Fibroblast of skin of right quadriceps (primary cell): Measurements from ENCODE around the gene ZBTB38.

Source experiments
- DNase-seq: peaks from one replicate; pipeline ENCODE4 v3.0.0-alpha.2; 2013

Gene ZBTB38

DNA sequence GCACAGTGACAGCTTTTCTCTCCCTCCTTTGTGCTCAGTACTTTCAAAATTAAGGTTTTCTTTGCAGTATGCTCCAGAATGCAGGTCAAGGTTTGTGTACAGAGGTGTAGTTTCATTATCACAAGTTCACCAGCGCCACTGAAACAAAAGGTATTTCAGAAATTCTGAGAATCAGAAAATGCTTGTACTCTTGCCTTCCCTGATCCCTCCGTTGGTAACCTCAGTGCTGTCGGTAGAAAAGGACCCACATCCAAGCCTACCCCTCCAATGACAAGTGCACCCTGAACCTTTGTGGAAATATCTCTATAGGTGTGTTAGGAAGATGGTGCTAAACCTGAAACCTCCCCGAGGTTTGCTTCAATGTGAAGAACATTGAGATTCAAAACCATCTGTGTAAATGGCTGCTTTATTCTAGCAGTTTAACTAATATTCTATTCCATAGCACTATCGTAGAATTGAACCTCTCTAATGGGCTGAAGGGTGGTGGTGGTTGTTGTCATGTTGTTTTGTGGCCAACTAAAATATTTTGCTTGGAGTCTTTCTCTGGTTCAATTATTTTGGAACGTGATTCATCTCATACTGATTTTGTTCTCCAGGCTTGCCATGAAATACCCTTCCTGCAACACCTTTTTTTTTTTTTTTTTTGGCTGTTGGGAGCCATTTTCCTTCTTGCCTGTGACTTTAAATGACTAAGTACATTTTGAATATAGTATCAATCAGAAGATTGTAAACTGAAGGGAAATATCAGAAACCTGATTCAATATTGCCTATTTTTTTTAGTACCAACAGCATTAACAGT is 20.7 kb downstream of the ZBTB38 start:
- DNase-seq, result no peak

DNA sequence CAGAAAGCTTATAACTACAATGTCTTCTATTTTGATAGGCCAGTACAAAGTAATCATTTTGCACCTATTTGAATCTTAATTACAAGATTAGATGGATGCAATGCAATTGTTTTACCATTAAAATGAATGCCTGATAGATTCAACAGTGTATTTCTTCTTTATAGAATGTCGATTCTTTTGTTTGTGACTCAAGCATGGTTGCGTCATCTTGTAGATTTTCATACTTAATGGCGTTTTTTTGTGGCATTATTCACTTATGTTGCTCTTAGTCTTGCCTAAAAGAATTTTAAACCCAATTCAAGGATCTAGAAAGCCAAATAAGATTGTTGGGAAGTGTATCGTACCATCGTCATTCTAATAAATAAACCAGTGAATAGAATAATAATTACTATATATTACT is 21.4 kb downstream of the ZBTB38 start:
- DNase-seq, result no peak

DNA sequence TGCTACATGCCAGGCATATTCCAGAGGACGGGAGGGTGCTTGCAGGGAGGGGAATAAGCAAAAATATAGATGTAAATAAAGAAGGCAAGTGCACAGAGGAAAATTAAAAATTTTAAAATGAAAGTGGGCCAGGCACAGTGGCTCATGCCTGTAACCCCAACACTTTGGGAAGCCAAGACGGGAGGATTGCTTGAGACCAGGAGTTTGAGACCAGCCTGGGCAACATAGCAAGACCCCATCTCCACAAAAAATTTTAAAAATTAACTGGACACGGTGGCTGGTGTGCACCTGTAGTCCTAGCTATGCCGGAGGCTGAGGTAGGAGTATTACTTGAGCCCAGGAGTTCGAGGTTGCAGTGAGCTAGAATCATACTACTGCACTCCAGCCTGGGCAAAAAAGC is 22.4 kb downstream of the ZBTB38 start:
- no peak for DNase-seq

DNA sequence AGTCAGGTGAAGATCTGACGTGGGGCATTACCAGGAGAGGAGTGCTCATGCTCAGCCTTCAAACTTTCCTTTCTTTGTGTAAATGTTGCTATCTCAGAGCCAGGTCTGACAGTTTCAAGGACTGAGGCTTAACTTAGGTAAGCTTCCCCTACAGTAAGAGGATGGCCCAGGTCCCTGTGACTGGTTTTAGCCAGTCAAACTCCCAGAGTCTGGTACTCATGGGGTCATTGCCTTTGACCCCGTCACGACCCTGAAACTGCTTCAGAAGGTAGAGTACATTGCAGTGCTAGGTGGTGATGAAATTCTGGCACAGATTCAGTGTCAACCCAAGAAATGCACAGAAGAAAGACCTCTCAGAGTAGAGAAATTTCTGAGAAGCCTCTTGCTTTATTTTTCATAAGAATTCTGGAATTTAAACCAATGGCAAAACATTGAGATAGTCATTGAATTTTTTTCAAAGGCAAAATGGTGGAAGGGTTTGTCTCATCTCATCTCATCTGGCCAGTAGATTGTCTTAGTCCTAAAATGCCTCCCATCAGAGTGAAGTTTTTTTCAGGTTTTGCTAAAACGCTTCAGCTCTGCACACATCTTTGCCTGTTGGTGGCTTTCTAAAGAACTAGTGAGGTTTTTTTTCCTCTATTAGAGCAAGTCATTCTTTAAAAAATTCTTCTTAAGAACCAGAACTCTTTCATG is 23.1 kb downstream of the ZBTB38 start:
- DNase-seq, result no peak

DNA sequence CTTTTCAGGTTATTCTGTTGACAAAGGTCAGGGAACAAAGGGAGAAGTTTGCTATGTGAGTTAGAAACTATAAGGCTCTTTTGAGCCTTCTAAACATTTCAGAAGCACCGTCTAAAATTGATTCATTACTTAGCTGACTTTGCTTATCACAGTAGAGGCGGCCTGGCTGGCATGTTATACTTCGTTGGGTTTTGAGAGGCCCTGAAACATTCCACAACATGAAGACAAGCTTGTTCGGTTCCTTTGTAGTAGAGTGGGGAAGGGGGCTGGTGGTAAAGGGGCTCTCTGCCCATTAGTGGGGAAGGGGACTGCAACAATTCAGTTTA is 23.6 kb downstream of the ZBTB38 start:
- DNase-seq, result no peak

DNA sequence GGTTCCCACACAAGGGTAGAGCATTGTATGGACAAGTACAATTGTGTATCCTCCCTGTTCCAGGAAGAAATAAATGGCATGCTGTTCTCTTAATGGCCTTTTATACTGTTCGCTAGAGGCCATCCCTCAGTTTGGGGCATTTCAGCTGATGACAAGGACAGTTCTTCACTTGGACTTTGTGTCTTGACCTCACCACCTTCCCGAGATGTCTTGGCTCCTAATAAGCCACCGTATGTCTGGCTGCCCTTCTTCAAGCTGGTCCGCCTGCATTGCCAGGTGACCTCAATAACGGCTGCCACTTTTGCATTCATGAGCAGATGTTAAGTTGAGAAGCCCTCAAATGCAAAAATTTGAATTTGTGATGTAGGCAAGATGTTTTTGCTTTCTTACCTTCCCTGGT is 24.1 kb downstream of the ZBTB38 start:
- DNase-seq, result no peak

DNA sequence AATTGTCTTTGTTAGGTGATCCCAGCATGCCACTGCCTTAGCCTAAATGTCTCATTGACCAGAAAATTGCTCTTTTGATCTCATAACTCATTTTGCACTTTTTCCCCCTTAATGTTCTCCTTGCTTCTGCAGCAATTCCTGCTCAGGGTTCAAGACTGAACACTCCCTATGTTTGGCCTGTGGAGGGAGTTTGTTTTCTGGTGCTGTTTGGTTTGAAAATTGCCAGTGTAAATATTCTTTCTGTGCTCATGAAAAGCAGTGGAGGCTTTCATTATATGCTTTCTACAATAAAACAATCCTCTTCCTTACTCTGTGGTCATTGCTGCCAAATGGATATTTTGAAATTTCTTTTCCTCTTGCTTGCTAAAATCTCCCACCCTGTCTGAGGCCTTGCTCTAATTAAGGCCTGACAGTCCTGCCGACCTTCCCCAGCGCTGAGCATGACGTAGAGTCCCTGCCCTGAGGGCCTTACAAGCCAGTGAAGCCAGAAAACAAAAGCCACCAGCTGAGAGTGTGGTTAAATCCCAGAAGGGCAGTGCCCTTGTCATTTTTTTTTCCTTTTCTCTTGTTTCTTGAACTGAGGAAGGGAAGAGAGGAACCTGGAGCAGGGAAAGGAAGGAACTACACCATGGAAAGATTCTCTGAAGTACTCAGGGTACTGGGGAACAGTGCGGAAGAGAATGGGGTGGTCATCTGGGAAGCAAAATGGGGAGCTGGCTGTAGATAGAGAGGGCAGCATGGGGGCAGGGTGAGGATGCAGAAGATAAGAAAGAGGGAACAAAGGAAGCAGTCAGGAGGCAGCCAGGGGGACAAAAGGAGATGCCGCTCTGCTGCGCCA is 24.8 kb downstream of the ZBTB38 start:
- no peak for DNase-seq

DNA sequence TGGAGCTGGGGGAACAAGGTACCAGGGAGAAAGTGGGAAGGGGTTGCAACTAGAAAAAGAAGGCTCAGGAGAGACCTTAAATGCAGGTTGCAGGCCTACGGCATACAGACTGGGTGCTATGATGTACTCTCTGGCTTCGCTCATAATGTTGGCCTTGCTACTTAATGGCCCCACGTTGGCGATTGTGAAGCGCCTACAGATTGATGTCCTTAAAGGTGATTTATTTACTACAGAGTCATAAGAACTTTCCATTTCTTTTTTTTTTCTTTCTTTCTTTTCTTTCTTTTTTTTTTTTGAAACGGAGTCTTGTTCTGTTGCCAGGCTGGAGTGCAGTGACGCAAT is 25.4 kb downstream of the ZBTB38 start:
- no peak for DNase-seq

DNA sequence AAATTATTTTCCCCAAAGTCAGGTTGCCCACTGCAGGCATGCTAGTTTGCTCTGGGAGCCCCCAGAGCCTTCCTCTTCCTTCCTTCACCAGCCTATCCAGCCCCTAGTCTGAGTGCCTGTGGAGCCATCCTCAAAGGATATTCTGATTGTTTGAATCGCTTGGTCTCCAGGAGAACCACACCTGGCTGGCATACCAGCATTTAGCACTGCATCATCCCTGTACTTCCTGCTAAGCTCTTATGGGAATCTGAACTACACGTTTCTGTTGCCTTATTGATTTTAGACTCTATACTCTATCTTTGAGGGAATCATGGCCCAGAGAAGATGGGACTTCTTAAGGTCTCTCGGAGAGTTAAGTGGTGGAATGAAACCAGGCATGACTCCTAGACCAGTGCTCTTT is 26.3 kb downstream of the ZBTB38 start:
- no peak for DNase-seq

DNA sequence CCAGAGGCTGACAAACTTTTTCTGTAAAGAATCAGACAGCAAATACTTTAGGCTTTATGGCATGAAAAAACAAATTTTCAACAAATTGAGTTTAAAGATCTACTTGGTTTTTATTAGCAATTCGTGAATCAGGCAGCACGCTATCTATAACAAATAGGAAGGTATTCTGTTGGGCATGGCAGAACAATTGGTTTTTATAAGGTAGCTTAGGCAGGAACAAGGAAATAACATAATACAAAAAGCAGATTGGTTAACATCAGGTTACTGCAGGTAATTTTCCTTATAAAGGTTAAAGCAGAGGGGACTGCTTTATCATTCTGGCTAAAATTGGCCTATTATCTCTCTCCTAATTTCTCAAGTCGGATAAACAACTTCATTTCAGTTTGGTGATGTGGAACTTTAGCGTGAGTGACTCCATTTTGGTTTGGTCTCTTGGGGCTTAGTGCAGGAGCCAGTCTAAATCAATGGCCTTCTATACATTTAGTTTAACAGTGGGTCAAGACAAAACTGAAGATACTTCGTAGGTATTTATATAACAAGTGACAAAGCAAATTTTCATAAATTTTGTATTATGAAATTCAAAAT is 26.8 kb downstream of the ZBTB38 start:
- DNase-seq, result no peak

DNA sequence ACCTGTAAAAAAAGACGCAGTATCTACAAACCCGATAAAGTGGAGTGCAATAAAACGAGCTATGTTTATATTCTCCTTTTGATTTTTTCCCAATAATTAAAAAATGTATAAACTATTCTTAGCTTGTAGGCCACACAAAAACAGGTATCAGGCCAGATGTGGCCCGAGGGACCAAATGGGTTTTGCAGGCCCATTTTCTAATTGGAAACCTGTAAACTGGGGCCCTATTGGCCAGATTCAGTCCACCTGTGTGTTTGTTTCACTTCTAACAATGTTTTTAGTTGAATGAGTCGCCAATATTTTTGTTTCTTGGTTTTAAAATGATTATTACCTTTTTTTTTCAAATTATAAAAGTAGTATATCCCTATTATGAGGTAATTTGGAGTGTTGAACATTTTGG is 29.7 kb downstream of the ZBTB38 start:
- no peak for DNase-seq

DNA sequence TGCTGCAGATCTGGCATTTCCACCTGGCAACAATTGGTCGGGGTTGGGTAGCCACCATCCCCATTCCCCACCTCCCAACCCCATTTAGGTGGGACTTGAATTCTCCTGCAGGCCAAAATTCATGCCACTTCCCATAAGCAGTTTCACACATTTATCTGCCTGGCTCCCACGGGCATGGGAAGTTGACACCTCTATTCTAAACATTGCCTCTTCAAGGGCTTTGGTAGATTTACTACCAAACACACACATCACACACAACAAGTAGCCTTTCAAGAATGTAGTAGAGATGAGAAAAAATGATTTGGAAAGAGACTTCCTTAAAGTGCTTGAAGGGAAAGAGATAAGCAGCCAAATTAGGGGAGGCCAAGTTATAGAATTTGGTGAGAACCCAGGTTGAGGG is 30.9 kb downstream of the ZBTB38 start:
- no peak for DNase-seq

DNA sequence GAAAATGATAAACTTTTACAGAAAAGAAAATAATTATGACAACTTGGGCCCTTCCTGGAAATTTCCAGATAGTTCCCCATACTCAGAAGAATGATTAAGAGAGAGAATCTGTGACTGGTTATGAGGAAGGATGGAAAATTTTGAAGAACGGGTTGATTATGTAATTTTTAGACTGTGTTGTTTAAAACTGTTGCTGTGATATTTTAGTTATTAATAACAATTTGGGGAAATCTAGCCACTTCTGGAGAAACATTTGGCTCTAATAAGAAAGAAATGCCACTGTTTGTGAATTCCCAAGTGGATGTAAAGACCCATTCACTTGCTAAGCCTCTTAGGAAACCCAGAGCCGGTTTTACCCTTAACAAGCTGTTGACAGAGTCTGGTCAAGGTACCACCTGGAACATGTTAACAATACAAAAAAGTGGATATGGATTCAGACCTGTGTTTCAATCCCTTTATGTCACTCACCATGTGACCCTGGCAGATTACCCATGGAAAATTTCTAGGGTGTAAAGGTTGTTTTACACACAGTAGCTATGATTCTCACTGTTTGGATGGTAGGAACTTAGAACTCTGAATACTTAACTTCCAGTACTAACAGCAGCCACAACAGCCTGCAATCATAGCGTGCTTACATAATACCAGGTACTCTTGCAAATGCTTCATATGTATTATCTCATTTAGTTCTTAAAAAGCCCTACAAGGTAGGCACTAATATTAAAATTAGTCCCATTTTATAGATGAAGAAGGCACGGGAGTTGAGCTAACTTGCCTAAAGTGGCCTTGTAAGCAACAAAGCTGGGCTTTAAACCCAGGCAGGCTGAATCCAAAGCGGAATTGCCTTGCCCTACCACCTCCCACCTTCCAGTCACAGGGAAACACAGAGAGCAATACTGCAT is 32.0 kb downstream of the ZBTB38 start:
- no peak for DNase-seq

DNA sequence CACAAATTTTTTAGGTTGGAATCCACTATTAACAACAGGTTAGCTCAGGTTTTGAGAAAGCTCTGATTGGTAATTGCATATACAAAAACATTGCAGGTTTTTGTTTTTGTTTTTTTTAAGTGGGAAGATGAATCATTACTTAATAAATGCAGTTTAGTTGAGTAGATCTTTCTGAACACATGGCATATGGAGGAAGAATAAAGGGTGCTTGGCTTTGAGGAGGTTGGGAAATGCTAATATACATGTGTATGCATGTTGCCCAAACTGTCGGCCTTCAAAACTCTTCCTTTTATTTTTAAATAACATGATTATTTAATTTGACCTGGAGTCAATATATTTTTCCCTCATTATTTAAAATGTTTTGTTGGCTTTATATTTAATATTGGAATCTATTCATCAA is 32.8 kb downstream of the ZBTB38 start:
- no peak for DNase-seq

DNA sequence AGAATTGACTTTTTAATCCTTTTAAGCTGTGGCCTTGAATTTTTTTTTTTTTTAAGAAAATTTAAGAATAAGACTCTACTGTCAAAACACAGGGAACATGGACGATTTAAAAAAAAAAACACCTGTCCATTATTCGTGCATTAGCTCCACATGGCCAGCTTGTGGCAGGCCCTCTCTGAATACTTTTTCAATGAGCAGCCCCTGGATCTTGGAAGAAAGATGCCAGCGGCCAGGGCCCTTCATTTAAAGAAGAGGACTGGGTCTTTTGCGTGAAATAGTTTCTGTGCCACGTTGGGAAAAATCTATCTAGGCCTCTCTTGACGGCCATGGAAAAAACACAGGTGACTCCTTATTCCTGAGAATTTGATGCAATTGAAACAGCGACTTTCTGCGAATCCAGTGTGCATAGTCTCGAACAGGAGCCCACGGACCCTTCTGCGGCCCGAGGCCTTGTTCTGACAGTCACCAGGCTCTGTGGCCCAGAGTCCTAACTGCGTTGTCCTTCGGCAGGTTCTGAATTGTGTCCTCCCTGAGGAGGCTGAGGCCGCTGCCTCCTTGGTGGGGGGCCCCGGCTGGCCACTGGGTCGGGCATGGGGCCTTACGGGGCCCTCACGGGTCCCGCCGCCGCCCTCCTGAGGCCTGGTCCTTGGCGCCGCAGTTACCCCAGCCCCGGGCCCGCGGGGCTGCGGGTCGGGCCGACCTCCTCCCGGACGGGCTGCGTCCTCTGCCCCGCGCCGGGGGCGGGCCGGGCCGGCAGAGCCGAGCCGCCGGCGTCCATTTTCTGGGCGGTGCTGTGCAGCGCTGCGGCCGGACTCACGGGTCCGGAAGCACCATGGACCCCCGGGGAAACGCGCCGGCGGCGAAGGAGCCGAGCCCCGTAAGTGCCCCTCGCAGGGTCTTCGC is 33.5 kb downstream of the ZBTB38 start:
- DNase-seq, result peak; percentile 39

DNA sequence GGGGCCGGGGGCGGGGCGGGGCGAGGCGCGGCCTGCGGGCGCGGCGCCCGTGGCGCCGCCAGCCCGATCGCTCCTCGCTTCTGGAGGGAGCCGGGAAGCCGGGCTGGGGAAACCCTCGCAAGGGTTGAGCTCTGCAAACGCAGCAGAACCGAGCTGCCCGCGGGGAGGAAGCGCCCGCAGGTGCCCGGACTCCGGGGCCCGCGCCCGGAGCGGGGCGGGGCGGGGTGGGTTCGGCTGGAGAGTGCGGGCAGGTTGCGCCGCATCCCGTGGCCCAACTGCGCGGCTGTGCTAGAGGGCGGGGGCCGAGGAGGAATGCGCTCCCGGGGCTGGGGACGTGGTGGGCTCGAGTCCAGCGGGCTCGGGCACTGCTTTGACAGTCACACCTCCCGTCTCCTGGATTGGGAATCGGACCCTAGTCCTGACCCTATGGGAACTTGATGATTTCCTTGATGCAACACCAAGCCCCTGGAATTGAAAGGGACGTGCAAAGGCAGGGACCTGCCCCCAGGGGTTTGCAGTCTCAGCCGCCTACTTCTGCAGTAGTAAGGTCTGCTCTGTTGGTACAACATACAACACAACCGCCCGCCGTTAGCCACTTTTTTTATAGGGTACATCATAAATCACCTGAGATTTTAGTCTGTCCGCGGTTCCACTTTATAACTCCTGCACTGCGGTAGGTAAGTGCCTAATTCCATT is 34.3 kb downstream of the ZBTB38 start:
- DNase-seq, result peak; percentile 73

DNA sequence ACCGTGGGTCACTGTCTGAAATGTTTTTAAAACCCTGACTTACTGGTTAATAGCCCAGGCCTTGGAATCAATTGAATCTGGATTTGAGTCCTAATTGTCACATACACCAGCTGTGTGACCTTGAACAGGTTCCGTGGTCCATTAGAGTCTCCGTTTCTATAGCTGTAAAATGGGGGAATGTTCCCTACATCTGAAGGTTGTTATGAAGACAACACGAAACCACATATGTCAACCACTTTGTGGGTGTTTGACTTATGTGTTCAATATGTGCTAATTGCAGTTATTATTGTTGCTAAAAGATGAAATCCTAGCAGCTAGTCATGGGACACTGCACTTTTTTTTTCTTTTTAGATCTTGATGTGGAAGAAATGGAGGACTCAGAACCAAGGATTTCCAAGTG is 35.3 kb downstream of the ZBTB38 start:
- DNase-seq, result peak; percentile 76

DNA sequence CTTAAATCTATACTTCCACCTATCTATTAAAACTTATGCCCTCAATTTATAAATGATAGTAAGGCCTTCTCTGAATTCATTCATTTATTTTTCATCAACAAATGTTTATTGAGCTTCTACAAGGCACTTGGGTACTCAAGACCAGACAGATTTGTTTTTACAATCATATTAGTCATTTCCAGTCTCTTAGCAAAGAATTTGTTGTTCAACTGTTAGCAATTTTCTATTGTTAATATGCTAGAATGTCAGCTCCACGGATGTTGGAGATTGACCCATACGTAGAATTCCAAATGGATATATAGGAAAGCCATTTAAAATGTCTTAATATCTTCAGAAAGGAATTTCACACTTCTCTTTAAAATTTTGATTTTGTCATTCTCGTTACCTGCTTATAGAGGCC is 36.7 kb downstream of the ZBTB38 start:
- peak; percentile 75 for DNase-seq

DNA sequence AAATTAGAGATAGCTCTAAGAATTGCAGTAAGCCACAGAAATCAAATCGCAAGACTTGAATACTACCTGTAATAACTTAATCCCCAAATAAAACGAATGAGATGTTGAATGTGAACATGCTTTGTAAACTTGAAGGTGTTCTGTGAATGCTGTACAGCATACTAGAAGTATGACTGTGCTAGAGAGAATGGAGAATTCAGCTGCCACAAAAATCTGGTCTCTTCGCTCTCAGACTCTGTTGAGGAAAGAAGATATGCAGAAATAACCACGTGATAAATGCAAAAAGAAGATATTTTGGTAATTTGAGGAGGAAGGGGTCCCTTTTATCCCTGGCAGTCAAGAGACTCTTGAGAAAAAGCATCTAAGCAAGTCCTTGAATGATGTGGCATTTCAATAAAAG is 37.3 kb downstream of the ZBTB38 start:
- DNase-seq, result peak; percentile 86

DNA sequence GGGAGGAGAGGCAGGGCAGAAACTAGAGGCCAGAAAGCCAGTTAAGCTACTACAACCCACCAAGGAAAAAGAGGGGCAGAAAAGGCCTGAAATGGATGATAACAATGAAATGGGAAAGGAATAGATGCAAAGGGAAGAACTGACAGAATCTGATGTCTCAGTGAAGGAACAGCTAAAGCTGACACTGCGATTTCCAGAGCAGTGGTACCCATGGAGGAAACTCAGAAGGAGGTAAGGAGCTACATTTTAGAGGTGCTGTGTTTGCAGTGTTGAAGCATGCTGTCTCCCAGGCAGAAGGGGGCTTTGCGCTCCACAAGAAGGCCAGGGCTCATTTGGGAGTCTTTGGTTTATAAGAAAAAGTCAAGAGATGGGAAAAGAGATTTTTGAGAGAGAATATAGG is 38.0 kb downstream of the ZBTB38 start:
- no peak for DNase-seq

DNA sequence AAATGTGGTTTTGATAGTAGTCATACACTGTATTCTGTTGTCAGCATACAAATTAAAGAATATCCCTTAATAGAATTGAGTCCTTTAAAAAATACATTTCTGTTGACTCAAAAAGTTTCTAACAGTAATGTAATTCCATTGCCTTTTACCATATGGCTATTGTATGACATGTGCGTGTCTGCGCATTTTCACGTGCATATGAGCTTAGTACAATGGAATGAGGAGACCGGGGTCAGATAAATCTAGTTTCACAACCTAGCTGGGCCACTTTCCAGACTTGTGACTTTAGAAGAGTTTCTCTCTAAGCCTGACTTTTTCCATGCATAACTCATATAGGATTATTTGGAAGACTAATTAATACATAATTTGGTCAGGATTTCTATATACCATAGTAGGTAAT is 38.7 kb downstream of the ZBTB38 start:
- peak; percentile 99 for DNase-seq
